GM21723 (cell line): ENCODE results near the gene TCF15.

Experiments used
- ATAC-seq: cut with Tn5 transposase; IDR thresholded peaks from one replicate; pipeline ENCODE4 v1.9.1; 2021; ENCODE audit warnings: mild to moderate bottlenecking, moderate library complexity; ENCODE audit not compliant: unreplicated experiment

TCF15 gene

DNA sequence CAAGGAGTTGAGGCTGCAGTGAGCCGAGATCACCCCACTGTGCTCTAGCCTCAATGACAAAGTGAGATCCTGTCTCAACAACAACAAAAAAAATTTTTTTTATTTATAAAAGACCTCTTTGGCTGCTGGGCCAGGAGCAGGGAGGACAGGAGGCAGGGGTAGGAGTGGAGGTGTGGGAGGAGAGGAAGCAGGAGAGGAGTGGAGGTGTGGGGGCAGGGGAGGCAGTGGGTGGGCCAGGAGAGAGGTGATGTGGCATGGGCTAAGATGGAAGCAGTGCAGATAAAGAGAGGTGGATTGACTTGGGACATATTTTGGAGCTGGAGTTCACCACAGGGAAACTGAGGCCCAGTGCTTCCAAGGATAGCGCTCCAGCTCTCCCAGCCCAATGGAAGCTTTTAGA is 53.1 kb downstream of the TCF15 start:
- ATAC-seq = no peak

DNA sequence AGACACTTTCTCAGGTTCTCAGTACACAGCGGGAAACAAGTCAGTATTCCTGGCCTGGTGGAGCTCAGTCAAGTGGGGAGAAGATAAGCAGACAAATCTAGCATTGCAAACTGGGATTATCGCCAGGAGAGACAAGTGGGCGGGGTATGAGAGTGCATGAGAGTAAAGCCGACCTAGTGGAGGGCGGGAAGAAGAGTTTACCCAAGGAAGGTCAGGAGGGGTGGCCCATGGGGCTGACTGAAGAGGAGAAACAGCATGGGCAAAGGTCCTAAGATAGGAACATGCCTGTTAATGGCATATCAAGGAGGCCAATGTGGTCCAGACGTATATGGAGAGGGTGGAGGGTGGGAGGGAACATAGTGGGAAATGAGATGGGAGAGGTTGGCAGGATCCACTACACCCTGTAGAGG is 54.1 kb downstream of the TCF15 start:
- ATAC-seq = no peak
